GM20431 (cell line): ENCODE data around the gene FER.
"Not testable (repeated sequence)": the region's sequence is repeated elsewhere in the genome, so short reads cannot be mapped to it uniquely, and the experiment has no call there.

Source experiments
- in situ Hi-C: fragments of 300-500 bp; cut with MseI, MboI; formaldehyde crosslinking; loops from one replicate; pipeline ENCODE4 v1.15.0; 2020; ENCODE audit warnings: low sequenced_read_pairs; ENCODE audit not compliant: unreplicated experiment

The FER gene

GRCh38 chr5:108747774-108748400 lies at the start of gene FER:
Gene FER (plus strand): TSS chr5:108747897. CDS start chr5:108798183, 50,286 bp downstream.
- in situ Hi-C loops, result no loop called here

- in situ Hi-C loops, result not testable (repeated sequence)
Observed at GRCh38 chr5:108700388-108700787, 47.3 kb upstream of the FER start.

GRCh38 chr5:108700930-108701329 lies 46.8 kb upstream of the FER start:
- in situ Hi-C loops, result no loop called here

DNA sequence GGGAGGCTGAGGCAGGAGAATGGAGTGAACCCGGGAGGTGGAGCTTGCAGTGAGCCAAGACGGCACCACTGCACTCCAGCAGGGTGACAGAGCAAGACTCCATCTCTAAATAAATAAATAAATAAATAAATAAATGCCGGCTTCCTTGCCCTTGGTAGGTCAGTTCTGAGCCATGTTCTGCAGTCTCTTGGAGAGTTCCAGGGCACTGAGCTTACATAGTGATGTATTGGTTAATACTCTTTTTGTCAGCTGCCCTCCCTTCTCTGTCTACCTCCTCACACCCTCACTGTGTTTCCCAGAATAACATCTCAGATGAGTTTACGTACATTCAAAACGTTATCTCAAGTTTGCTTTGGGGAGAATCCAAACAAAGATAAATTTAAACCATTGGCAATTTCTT lies 45.2 kb upstream of the FER start:
- in situ Hi-C loops, result no loop called here

GRCh38 chr5:108703313-108703712 lies 44.4 kb upstream of the FER start:
- in situ Hi-C loops, result no loop called here

- in situ Hi-C loops, result no loop called here
Observed at GRCh38 chr5:108707141-108707540, 40.6 kb upstream of the FER start.

GRCh38 chr5:108711898-108712297 lies 35.8 kb upstream of the FER start:
- in situ Hi-C loops, result no loop called here

DNA sequence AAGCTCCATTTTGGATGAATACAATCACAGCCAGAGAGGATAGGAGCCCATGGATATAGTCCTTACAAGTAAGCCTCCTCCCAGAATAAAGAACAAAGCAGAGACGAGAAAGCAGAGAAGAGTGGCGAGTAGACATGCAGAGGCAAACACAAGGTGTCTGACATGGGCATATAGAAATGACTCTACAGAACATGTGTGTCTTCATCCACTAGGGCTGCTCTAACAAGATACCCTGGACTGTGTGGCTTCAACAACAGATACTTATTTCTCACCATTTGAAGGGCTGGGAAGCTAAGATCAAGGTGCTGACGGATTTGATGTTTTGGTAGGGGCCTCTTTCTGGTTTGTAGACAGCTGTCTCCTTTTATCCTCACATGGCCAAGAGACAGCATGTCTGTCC lies 32.3 kb upstream of the FER start:
- in situ Hi-C loops, result no loop called here

- in situ Hi-C loops, result no loop called here
Observed at GRCh38 chr5:108720391-108720790, 27.3 kb upstream of the FER start.

DNA sequence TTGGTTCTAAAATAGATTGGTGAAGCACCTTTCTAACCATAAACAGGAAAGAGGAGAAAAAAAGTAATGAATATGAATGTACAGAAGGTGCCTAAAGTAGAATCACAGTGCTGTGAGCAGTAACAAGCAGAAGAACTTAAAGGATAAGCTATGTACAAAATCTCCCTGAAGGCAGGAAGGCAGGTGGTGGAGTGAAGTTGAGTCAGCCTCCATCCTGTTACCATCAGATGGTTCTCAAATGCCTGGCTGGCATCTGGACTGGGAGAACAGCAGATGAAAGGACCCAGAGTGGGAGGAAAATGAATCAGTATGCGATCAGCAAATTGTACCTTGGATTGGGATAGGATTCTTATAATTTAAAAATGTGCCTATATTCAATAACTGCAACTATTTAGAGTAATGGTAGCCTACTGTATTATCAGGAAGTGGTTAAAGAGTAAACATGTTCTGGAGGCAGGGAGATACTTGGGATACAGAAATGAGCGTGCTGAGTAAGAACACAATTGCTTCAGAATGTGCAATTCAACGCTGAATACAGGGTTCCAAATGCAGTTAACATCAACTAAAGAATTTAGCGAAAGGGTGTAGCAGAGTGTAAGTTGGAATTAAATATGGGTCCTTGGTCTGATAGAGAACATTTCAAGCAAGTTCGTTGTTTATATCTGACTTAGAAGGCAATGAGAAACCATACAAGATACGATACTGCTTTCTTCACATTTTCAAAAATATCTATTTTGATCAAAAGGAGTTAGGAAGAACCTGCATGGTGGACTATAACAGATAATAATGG lies 21.1 kb upstream of the FER start:
- in situ Hi-C loops, result no loop called here

- in situ Hi-C loops, result no loop called here
Observed at GRCh38 chr5:108727236-108727650, 20.5 kb upstream of the FER start.

DNA sequence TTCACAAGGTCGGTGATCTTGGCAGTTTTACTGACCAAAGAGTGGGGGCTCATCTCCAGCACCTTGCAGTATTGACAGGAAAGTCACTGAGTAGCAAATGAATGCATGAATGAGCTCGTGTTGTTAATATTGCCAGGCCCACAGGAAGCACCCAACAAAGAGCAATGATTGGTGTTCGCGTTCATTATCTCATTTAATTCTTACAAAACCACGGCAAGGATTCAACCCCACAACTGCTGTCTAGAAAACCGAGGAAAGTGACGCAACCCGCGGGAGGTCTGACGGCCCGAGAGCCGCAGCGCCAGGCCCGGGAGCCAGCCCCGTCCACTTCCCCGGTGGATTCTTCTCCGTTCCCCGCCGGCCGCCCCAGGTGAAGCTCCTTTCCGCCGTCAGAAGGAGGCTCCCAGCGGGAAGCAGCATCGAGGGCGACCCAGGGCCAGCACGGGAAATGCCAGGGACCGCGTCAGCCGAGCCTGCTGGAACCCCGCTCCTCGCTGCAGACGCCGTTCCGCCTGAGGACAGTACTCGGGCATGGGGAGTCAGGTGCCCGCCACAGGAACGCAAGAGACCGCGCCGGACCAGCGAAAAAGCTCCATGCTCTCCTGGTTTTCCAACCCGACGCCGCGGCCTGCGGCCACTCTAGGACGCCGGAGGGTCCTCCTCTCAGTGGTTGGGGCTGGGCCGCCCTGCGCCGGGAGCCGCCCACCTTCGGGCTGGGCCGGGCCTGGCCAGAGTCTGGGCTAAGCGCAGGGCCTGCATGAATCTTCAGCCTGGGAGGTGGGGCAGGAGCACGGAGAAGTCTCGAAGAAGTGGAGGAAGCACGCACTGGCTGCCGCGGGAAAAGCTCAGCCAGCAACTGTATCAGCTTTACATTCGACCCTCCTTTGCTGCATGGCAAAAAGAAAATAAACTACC lies 19.8 kb upstream of the FER start:
- in situ Hi-C loops, result no loop called here

GRCh38 chr5:108728566-108729241 lies 19.0 kb upstream of the FER start:
- in situ Hi-C loops, result no loop called here

DNA sequence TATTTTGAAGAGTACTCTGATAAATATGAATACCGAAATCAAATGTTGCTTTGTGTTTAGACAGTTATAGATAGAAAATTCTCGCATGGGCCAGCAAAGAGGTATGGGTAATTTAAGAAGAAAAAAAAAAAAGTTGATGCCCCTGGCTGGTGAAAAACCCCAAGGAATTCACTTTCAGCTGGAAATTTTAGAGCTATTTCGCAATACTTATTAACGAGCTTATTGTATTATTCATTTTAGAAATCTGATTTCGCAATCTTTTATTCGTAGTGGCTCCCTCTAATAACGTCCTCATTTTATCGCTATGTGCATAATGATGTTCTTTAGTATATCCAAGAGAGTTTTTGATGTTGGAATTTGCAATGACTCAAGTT lies 18.5 kb upstream of the FER start:
- in situ Hi-C loops, result no loop called here

- in situ Hi-C loops, result no loop called here
Observed at GRCh38 chr5:108730617-108731340, 16.9 kb upstream of the FER start.

GRCh38 chr5:108735790-108736189 lies 11.9 kb upstream of the FER start:
- in situ Hi-C loops, result no loop called here

- in situ Hi-C loops, result no loop called here
Observed at GRCh38 chr5:108736855-108737254, 10.8 kb upstream of the FER start.

- in situ Hi-C loops, result no loop called here
Observed at GRCh38 chr5:108739376-108739775, 8.3 kb upstream of the FER start.

- in situ Hi-C loops, result no loop called here
Observed at GRCh38 chr5:108739906-108740305, 7.8 kb upstream of the FER start.

DNA sequence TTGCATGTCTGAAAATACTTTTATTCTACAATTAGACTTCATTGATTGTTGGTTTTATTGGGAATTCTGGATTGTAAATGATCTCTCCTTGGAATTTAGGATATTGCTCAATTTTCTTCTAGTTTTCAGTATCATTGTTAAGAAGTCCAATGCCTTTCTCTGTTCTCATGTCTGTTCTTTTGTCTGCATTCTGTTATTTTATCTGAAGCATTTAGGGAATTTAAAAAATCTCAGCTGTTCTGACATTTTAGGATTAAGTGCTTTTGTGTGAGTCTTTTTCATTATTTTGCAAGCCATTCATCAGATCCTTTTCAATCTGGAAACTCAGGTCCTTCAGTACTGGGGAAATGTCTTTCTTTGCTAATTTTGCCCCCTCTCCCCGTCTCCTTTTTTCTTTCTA lies 4.4 kb upstream of the FER start:
- in situ Hi-C loops, result no loop called here
